NCI-H1092 (cell line): ENCODE measurements around the gene CORO2B.
A peak's percentile ranks its signal among the peaks of the same experiment; 100 is the strongest.

Experiments used
- DNase-seq: peaks from one replicate; lab custom pipeline; 2025; lab: John Stamatoyannopoulos, UW

The CORO2B gene

GRCh38 chr15:68609629-68610028 is 30.8 kb downstream of the CORO2B start:
- DNase-seq: no peak

GRCh38 chr15:68610825-68611224 is 32.0 kb downstream of the CORO2B start:
- no peak for DNase-seq

GRCh38 chr15:68612503-68612902 is 33.7 kb downstream of the CORO2B start:
- no peak for DNase-seq

GRCh38 chr15:68612979-68613740 is 34.4 kb downstream of the CORO2B start:
- no peak for DNase-seq

GRCh38 chr15:68614286-68615035 is 35.7 kb downstream of the CORO2B start:
- no peak for DNase-seq

GRCh38 chr15:68615301-68615700 is 36.5 kb downstream of the CORO2B start:
- DNase-seq: no peak

- no peak for DNase-seq
Observed at GRCh38 chr15:68615811-68616210, 37.0 kb downstream of the CORO2B start.

GRCh38 chr15:68616397-68616796 is 37.6 kb downstream of the CORO2B start:
- DNase-seq: no peak

GRCh38 chr15:68617001-68617400 is 38.2 kb downstream of the CORO2B start:
- DNase-seq: no peak

GRCh38 chr15:68617777-68618176 is 39.0 kb downstream of the CORO2B start:
- no peak for DNase-seq

- DNase-seq: peak; percentile 42
Observed at GRCh38 chr15:68618394-68618793, 39.6 kb downstream of the CORO2B start.

- DNase-seq: peak; percentile 63
Observed at GRCh38 chr15:68618908-68619698, 40.3 kb downstream of the CORO2B start.

- peak; percentile 90 for DNase-seq
Observed at GRCh38 chr15:68620721-68621527, 42.1 kb downstream of the CORO2B start.

- DNase-seq: no peak
Observed at GRCh38 chr15:68621535-68621934, 42.7 kb downstream of the CORO2B start.

GRCh38 chr15:68623301-68623892 is 44.6 kb downstream of the CORO2B start:
- no peak for DNase-seq

- no peak for DNase-seq
Observed at GRCh38 chr15:68625853-68626252, 47.1 kb downstream of the CORO2B start.

- no peak for DNase-seq
Observed at GRCh38 chr15:68626283-68626682, 47.5 kb downstream of the CORO2B start.

- DNase-seq: no peak
Observed at GRCh38 chr15:68626739-68627138, 47.9 kb downstream of the CORO2B start.

- no peak for DNase-seq
Observed at GRCh38 chr15:68627476-68627875, 48.7 kb downstream of the CORO2B start.

GRCh38 chr15:68627995-68628394 is 49.2 kb downstream of the CORO2B start:
- no peak for DNase-seq

GRCh38 chr15:68629519-68630210 is 50.9 kb downstream of the CORO2B start:
- peak; percentile 45 for DNase-seq
